Ishikawa (cell line): ENCODE results near the gene SLC28A2.

Experiments used
- EP300 ChIP-seq: IDR thresholded peaks from 2 replicates; pipeline ENCODE4 v1.6.1; 2012; ENCODE audit warnings: borderline replicate concordance
- RAD21 ChIP-seq: IDR thresholded peaks from 2 replicates; pipeline ENCODE4 v1.6.1; 2012; ENCODE audit warnings: low read depth
- TAF1 ChIP-seq: IDR thresholded peaks from 2 replicates; pipeline ENCODE4 v1.6.1; 2012; ENCODE audit warnings: low read depth, mild to moderate bottlenecking
- YY1 ChIP-seq: IDR thresholded peaks from 2 replicates; pipeline ENCODE4 v1.6.1; 2012; ENCODE audit warnings: low read depth

- TF ChIP-seq TAF1, result no peak
- TF ChIP-seq RAD21, result no peak
- TF ChIP-seq EP300, result no peak
- no peak for TF ChIP-seq YY1
Measured at GRCh38 chr15:45249125-45249780, 2.8 kb upstream of the SLC28A2 start.
